Astrocyte (in vitro differentiated cells and primary cell): ENCODE data around the gene KIF21B.

Source experiments
- EZH2 ChIP-seq: IDR thresholded peaks from 2 replicates; pipeline ENCODE4 v1.6.1; 2012; ENCODE audit warnings: mild to moderate bottlenecking, low read length, inconsistent platforms; ENCODE audit not compliant: insufficient read depth
- TF ChIP-seq, protein P1 (sequence below): IDR thresholded peaks from 2 replicates; pipeline ENCODE4 v1.5.1; 2011; ENCODE audit warnings: low read depth, mild to moderate bottlenecking, inconsistent platforms, low read length, moderate library complexity; ENCODE audit not compliant: insufficient read depth

DNA sequence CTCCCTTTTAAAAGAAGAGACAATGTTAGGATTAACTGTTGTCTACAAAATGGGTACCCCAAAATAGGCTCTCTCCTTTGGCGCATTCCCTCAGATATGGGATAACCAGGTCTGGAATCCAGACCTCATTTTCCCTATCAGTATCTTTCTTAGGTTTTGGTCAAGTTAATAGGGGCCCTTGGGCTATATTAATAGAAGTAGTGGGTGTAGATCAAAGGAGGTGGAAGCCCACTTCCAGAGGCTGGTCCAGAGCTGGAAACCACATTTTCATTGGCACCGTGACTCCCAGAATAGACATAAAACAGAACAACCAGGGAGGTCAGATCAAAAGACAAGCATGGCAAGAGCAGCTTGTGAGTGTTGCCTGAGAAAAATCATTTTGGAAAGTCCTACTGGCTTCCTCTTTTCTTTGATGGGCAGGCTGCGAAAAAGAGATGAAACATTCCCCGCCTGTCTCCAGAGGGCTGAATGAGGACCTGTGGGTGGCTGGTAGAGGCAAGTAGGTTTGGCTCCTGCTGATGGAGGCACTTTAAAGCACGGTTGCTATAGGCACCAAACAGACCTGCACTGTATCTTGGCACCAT lies 25.8 kb upstream of the KIF21B start:
- TF ChIP-seq, protein P1, sequence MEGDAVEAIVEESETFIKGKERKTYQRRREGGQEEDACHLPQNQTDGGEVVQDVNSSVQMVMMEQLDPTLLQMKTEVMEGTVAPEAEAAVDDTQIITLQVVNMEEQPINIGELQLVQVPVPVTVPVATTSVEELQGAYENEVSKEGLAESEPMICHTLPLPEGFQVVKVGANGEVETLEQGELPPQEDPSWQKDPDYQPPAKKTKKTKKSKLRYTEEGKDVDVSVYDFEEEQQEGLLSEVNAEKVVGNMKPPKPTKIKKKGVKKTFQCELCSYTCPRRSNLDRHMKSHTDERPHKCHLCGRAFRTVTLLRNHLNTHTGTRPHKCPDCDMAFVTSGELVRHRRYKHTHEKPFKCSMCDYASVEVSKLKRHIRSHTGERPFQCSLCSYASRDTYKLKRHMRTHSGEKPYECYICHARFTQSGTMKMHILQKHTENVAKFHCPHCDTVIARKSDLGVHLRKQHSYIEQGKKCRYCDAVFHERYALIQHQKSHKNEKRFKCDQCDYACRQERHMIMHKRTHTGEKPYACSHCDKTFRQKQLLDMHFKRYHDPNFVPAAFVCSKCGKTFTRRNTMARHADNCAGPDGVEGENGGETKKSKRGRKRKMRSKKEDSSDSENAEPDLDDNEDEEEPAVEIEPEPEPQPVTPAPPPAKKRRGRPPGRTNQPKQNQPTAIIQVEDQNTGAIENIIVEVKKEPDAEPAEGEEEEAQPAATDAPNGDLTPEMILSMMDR: no peak
- no peak for TF ChIP-seq EZH2
